HG03135 (cell line): ENCODE measurements around the gene PKNOX1.
"Not testable (repeated sequence)": the region's sequence is repeated elsewhere in the genome, so short reads cannot be mapped to it uniquely, and the experiment has no call there.

ENCODE experiments used
- ATAC-seq: cut with Tn5 transposase; IDR thresholded peaks from one replicate; pipeline ENCODE4 v1.9.1; 2021; ENCODE audit warnings: mild to moderate bottlenecking, moderate library complexity; ENCODE audit not compliant: unreplicated experiment

PKNOX1 gene

GRCh38 chr21:43044547-43044946, 70.2 kb downstream of the PKNOX1 start:
- ATAC-seq, result not testable (repeated sequence)

DNA sequence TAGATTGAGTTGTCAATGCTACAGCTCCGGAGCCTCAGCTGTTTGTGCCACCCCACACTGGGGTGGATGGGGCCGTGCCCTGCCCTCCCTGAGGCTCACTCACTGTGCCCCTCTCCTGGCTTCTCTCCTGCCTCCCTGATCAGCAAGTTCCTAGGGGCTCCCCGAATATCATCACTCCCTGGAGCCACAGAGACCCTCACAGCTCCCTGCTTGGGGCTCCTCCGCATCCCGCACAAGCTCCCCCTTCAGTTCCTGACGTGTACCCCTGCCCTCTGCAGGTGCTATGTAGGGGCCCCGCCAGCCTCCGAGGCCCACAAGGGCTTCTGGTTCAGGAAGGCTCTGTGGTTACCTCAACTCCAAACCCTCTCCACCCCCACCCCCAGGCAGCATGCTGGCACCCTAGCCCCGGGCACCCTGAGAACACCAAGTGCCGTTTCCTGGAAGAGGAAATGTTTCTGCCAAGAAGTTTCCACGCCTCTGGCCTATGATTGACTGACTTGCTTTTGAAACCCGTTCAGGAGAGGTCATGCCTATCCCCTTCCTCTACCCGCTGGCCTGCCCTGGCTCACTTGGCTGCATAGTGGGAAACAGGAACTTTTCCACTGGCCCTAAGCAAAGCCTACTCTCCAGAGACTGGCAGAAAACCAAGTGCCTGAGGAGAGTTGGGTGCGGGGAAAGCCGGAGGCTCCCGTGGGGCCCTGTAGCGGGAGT, 71.0 kb downstream of the PKNOX1 start:
- not testable (repeated sequence) for ATAC-seq

DNA sequence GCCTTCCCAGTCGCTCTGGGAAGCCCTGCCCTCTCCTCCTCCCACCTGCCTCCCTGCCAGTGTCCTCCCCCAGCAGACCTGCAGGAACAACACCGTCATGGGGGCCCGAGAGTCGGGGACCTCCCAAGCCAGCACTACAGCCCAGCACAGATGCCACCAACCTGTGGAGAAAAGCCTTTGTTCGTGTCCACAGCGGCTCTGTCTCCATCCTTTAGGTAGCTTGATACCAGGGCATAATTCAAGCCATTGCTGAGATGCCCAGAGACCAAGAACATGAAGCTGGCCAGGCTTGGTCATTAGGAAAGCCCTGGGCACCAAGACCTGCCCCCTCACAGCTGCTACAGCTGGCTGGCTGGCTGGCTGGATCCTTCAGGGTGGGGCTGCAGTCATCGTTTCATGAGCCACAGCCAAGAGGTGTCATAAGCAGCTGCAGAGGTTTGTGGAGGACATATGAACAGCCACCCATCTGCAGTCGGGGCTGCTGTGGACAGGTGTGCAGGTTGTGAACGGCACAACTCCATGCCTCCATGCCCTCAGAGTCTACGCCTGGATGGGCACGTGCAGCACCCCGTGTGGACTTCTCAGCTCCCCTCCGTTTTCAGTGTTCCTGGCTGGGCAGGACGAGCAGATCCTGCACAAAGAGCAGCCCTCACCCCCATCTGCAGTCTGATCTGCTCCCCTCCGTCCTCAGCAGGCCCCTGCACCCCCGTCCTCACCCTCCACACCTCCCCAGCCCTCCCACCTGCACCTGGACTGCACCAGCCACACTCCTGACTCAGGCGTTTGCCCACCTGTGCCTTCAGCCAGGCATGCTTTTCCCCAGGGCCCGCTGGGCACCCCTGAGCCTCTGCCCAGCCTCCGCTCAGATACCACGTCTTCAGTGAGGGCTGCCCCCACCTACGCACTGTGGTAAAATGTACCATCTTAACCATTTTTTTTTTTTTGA, 71.8 kb downstream of the PKNOX1 start:
- not testable (repeated sequence) for ATAC-seq

DNA sequence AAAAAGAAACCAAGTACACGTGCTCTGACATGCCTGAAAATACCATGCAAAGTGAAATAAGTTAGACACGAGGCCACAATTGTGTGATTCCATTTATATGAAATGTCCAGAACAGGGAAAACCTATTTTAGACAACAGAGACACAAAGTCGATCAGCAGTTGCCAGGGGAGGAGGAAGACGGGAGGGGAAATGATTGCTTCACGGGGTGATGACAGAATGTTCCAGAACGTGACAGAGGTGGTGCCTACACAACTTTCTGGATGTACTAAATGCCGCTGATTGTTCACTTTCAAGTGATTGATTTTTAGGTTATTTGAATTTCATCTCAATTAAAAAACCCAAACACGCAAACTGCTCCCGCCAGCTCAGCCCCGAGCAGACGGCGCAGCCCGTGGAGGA, 78.8 kb downstream of the PKNOX1 start:
- ATAC-seq, result not testable (repeated sequence)

- ATAC-seq, result not testable (repeated sequence)
Observed at GRCh38 chr21:43062955-43063664, 88.7 kb downstream of the PKNOX1 start.

GRCh38 chr21:43064265-43064917, 90.0 kb downstream of the PKNOX1 start:
- ATAC-seq, result not testable (repeated sequence)

GRCh38 chr21:43065991-43066390, 91.6 kb downstream of the PKNOX1 start:
- not testable (repeated sequence) for ATAC-seq

DNA sequence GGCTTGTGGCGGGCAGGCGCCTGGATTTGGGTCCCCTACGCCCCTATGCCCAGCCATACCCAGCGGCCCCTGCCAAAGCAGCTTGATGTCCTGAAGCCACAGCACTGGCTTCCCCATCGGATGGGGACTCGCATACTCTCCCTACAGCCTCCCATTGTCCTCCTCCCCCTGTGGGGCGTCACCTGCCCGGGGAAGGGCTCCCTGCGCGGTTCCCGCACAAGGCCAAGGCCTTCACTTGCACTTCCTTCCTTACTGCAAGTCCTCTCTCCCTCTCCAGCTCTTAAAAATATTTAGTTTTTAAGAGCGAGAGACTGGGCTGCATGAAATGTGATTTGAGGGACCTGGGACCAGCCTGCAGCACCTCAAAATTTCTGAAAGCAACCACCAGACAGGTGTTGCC, 92.3 kb downstream of the PKNOX1 start:
- ATAC-seq, result not testable (repeated sequence)

DNA sequence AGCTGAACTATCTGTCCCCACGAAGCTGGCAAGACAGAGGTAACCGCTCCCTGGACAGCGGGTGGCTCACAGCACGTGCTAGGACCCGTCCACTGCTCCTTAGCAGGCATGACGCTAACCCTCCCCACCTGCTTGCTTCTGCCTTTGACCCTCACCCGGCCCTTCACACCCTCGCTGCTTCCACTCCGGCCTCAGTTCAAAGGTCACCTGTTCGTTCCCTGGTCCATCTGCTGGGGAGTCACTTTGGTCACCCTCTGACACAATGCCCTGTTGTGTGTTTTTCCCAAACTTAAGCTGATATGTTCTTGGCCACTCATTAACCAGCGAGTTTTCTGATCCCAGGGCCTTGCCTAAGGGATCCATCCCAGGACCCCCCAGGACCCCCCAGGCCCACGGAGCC, 93.7 kb downstream of the PKNOX1 start:
- ATAC-seq, result not testable (repeated sequence)

GRCh38 chr21:43069682-43070081, 95.3 kb downstream of the PKNOX1 start:
- not testable (repeated sequence) for ATAC-seq

DNA sequence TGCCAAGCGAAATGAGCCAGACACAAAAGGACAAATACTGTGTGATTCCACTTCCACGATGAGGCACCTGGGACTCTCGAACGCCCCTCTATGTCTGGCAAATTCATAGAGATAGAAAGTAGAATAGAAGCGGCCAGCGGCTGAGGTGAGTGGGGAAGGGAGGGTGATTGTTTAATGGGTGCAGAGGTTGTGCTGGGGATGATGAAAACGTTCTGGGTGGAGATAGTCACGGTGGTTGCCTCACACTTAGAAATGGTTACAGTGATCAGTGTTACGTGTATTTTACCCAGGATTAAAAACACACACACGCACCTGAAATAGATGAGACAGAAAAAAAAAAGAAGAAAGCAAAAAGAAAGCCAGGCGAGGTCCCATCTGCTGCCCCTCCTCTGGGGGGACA, 98.4 kb downstream of the PKNOX1 start:
- ATAC-seq, result not testable (repeated sequence)

DNA sequence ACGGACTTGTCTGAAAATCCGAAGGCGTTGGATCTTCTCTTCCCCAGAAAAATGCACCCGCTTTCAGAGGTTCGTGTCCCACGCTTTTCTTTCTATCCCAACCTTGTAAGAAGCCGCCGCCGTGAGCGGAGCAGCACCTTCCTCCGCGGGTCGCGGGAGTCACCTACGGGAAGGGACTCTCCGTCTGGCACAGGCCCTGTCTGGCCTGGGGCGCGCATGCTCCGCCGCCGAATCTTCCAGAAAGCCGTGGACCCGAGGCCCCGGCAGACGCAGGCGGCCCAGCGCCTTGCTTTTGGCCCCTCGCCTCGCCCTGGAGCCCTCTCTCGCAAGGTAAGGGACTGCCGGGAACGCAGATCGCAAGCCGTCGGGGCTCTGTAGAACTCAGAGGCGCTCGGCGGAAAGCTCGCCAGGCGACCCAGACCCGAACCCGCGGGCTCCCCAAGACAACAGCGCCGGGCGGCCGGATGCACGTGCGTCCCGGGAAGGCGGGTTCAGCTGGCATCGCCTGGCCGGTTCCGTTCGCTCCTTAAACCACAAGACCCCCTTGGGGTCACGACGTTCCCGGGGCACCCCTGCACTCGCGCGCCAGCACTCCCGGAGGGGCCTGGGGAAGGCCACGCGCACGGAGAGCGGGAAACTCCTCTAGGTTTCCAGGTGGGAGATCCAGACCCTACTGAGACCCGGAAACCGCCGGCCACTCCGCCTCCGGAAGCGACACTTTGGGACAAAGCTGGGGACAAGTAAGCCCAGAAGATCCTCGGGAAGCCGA, 100.2 kb downstream of the PKNOX1 start:
- ATAC-seq, result not testable (repeated sequence)

DNA sequence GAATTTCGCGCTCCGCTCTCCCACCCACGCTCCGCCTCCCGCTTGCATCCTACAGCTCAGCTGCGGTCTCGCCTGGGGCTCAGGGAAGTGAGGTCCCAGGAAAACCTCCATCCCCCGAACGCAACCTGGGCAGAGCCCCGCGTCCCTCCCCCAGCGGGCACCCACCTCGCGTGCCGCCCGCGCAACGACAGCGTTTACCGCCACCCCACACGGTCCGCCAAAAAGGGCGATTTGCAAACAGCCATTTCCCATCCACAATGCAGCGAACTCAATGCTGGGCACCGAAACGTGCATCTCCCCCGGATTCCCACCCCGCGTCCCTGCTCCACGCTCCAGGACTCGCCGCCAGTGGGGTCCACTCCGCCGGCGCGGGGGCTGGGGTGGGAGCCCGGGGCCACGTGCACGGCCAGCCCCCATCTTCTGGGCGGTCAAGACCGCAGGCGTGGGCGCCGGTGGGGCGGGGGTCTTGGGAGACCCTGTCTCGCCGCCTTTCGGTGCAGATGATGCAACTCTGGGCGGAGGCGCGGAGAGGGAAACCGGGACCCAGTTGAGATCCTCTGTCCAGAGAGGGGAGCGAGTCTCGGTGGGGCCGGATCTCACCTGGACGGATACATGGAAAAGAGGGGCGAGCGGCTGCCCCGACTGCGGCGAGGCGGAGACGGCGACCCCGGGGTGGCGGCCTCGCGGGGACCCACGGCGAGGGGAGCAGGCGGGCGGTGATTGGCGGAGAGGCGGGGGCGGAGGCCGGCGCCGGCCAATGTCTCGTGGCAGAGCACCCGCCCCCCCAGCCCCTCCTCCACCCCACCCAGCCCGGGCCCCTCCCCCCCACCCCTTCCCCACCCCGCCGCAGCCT, 101.0 kb downstream of the PKNOX1 start, which contains the start of gene CBS:
TSS of gene CBS (minus strand) at position 666 of the 853 bp plus-strand sequence. CDS start 3,642 bp downstream, outside the sequence.
- not testable (repeated sequence) for ATAC-seq

DNA sequence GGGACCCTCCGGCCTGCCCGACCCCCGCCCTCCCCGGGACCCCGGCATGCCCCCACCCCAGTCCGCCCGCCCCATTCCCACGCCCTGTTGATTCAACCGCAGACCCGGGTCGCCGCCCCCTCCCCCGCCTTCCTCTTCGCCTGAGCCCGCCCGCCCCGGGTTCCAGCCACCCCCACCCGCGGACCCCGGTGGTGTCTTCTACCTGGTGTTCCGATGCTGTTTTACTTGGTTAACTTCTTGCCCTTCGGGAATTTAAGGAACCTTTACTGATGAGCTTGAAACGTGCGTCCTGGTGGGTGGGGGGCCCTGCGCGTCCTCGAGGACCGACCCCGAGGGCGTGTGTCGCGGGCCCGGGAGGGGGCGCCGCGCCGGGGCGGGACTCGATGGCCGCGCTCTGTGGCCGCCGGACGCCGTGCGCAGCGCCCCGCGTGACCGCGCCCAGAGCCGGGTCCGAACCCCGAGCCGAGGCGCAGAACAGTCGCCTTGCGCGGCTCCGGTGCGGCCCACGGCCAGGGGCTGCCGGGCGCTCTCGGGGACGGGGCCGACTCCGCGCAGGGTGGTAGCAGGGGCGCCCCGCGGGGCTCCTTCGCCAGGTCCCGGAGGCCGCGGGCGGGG, 101.8 kb downstream of the PKNOX1 start:
- ATAC-seq, result not testable (repeated sequence)

GRCh38 chr21:43076643-43077042, 102.3 kb downstream of the PKNOX1 start:
- not testable (repeated sequence) for ATAC-seq

GRCh38 chr21:43082587-43083300, 108.4 kb downstream of the PKNOX1 start:
- not testable (repeated sequence) for ATAC-seq
